Prostate gland (tissue), 2 donors: ENCODE measurements around the gene OR4D11. TPM values are rescaled to one million over a fixed set of nuclear protein-coding genes. Genes with fewer than 3 reads are reported as not detected.
A peak's percentile ranks its signal among the peaks of the same experiment; 100 is the strongest.
"Not testable (repeated sequence)": the region's sequence is repeated elsewhere in the genome, so short reads cannot be mapped to it uniquely, and the experiment has no call there.

Experiments
- DNase-seq: peaks from one replicate; pipeline ENCODE4 v3.0.0-alpha.2; 2019; ENCODE audit warnings: low spot score
- H3K27ac ChIP-seq, 2 donors: fragments of 200-600 bp; sonication (generic); 2 replicates each; pipeline ENCODE4 v1.5.1; 2017 to 2019
- H3K27me3 ChIP-seq: fragments of 200-600 bp; sonication (generic); replicated peaks from 2 replicates; pipeline ENCODE4 v1.5.1; 2019; ENCODE audit not compliant: insufficient read depth
- H3K36me3 ChIP-seq, 2 donors: fragments of 200-600 bp; sonication (generic); 1 replicate in 1 of 2; 2 replicates in 1 of 2; pipeline versions ENCODE4 v1.5.1 to v1.8.1; 2017 to 2019
- H3K4me1 ChIP-seq: fragments of 200-600 bp; sonication (generic); replicated peaks from 2 replicates; pipeline ENCODE4 v1.5.1; 2019
- H3K4me3 ChIP-seq, 2 donors: fragments of 200-600 bp; sonication (generic); 2 replicates each; pipeline ENCODE4 v1.5.1; 2017 to 2019
- H3K9me3 ChIP-seq: fragments of 200-600 bp; sonication (generic); 2 replicates; pipeline ENCODE4 v1.5.1; 2017
- CTCF ChIP-seq, 4 experiments: fragments of 200-600 bp in 2 of 4; fragments of 450-650 bp in 2 of 4; sonication (generic) in 2 of 4; IDR thresholded peaks; 1 replicate in 3 of 4; 2 replicates in 1 of 4; pipeline ENCODE4 v1.5.1; 2016 to 2019; ENCODE audit warnings: antibody characterized with exemption in 4 of 4, mild to moderate bottlenecking in 2 of 4, moderate library complexity in 2 of 4
- POLR2A ChIP-seq: fragments of 450-650 bp; IDR thresholded peaks from one replicate; pipeline ENCODE4 v1.6.1; 2016; ENCODE audit warnings: antibody characterized with exemption, mild to moderate bottlenecking
- POLR2AphosphoS5 ChIP-seq: sonication (generic); formaldehyde crosslinking; IDR thresholded peaks from one replicate; pipeline ENCODE4 v1.6.1; 2017; ENCODE audit warnings: antibody characterized with exemption
- WGBS: methylation state at CpG from one replicate; pipeline ENCODE4 v1.1.5; 2018; 5-methylcytosine and 5-hydroxymethylcytosine counted together
- intact Hi-C: fragments of 100-400 bp; cut with DNase I; formaldehyde crosslinking; loops from one replicate; pipeline ENCODE4 v1.14.2; 2022
- total RNA-seq, 2 donors: library from RNA; depleted of rRNA; stranded (reverse); fragments of >200 nt; gene quantifications; one replicate each; pipeline ENCODE4 v1.1.0, GENCODE V29; 2016

The OR4D11 gene
- total RNA-seq, 2 donors from 2014 or later, result not detected

- DNase-seq, result no peak
- no peaks in the 10 kb centered on the region for H3K36me3 ChIP-seq
- H3K4me1 ChIP-seq, result no peaks in the 10 kb centered on the region
- TF ChIP-seq CTCF (IDR thresholded peaks at IDR 0.05) (no peak), POLR2A (no peak), POLR2AphosphoS5 (no peak)
- H3K27ac ChIP-seq, result no peak overlapping the region
- no peak overlapping the region for H3K4me3 ChIP-seq
- H3K27me3 ChIP-seq, result no peaks in the 10 kb centered on the region
- 94% methylated on average over 24 of the region's 24 CpGs for WGBS
- intact Hi-C loops, result no loop called here
- no peaks in the 10 kb centered on the region for H3K9me3 ChIP-seq
Observed at GRCh38 chr11:59545179-59546020, 42.0 kb downstream of the OR4D11 start.

- DNase-seq, intact Hi-C loops, H3K4me3 ChIP-seq: not testable (repeated sequence)
Observed at GRCh38 chr11:59547605-59548308, 44.4 kb downstream of the OR4D11 start.

GRCh38 chr11:59548309-59548656 is 44.9 kb downstream of the OR4D11 start:
- H3K27ac ChIP-seq, result no peak overlapping the region
- no peak for TF ChIP-seq CTCF (IDR thresholded peaks at IDR 0.05)
- TF ChIP-seq POLR2AphosphoS5, result no peak
- no peak for TF ChIP-seq POLR2A
- intact Hi-C loops, result no loop called here
- H3K4me3 ChIP-seq, result no peak overlapping the region
- 98% methylated on average over 5 of the region's 5 CpGs for WGBS
- H3K4me1 ChIP-seq, result no peaks in the 10 kb centered on the region
- no peaks in the 10 kb centered on the region for H3K9me3 ChIP-seq
- no peaks in the 10 kb centered on the region for H3K27me3 ChIP-seq
- DNase-seq, result no peak
- no peaks in the 10 kb centered on the region for H3K36me3 ChIP-seq

More at GRCh38 chr11:59547605-59548308, 44.4 kb downstream of the OR4D11 start:
- not testable (repeated sequence) for H3K4me1 ChIP-seq, H3K27ac ChIP-seq, H3K36me3 ChIP-seq, H3K27me3 ChIP-seq, H3K9me3 ChIP-seq
- 86% methylated on average over 5 of the region's 5 CpGs for WGBS

GRCh38 chr11:59550368-59550841 is 47.0 kb downstream of the OR4D11 start:
- Histone ChIP-seq H3K36me3 (no peaks in the 10 kb centered on the region), H3K27me3 (no peaks in the 10 kb centered on the region), H3K9me3 (no peaks in the 10 kb centered on the region), H3K27ac (peak overlapping the region; percentile 67 to 74), H3K4me3 (peak overlapping the region; percentile 34 to 41), H3K4me1 (no peaks in the 10 kb centered on the region)
- peak; percentile 72 for DNase-seq
- TF ChIP-seq CTCF (IDR thresholded peaks at IDR 0.05) (peak in 2 of 4 experiments; percentile 50 to 62), POLR2A (no peak), POLR2AphosphoS5 (peak; percentile 40)
- intact Hi-C loops, result loop anchor here (5.0 to 10.0 kb wide), 2 partner anchors 117 to 1784 kb away; partner anchors contain the start of genes DDB1, PATL1 and TKFC
- WGBS, result under 1% methylated on average over 31 of the region's 31 CpGs

DNA sequence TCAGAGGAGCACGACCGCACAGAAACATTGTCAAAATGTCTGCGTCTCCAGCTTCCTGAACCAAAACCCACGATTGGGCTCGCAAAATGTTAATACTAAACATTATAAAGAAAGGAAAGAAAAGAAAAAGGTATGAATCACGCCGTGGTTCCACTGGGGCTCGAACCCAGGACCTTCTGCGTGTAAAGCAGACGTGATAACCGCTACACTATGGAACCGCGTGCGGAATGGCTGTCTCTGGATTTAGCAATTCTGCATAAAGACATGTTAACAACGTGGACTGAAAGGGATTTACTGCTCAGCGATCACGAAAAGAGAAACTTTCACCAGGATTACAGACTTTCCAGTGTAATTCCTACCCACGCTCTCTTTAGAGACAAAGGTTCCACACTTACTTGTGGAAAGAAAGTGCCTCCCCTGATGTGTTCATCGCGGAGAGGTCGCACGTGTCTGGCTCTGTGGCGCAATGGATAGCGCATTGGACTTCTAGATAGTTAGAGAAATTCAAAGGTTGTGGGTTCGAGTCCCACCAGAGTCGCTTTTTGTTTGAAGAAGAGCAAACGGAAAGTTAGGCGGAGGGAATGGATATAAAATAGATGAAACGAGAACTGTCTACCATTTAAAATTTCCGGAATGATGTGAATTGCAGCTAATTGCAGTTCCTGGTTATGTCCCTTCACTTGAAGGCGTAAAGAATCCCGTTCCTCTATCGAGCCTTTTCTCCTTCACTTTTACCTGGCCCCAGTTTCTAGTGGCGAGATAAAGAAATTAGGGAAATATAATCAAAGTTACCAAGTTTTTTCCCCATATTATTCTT is 47.7 kb downstream of the OR4D11 start:
- WGBS, result 1% methylated on average over 34 of the region's 34 CpGs
- Histone ChIP-seq H3K4me1 (no peaks in the 10 kb centered on the region), H3K36me3 (no peaks in the 10 kb centered on the region), H3K9me3 (no peaks in the 10 kb centered on the region), H3K27ac (peak overlapping the region; percentile 67 to 74), H3K27me3 (no peaks in the 10 kb centered on the region), H3K4me3 (peak overlapping the region; percentile 34 to 41)
- DNase-seq, result peak; percentile 68
- no peak for TF ChIP-seq CTCF (IDR thresholded peaks at IDR 0.05)
- TF ChIP-seq POLR2A, result no peak
- no peak for TF ChIP-seq POLR2AphosphoS5
- intact Hi-C loops, result loop anchor here (1.0 to 10.0 kb wide), 3 partner anchors 65 to 1784 kb away; partner anchors contain the start of genes DDB1, PATL1 and TKFC
